ENCODE data around the gene SHISA8. TPM values are rescaled to one million over a fixed set of nuclear protein-coding genes. Genes with fewer than 3 reads are reported as not detected.

Gene SHISA8
- total RNA-seq, 2 experiments from 2014 or later: 0.74 TPM; not detected in 1

DNA sequence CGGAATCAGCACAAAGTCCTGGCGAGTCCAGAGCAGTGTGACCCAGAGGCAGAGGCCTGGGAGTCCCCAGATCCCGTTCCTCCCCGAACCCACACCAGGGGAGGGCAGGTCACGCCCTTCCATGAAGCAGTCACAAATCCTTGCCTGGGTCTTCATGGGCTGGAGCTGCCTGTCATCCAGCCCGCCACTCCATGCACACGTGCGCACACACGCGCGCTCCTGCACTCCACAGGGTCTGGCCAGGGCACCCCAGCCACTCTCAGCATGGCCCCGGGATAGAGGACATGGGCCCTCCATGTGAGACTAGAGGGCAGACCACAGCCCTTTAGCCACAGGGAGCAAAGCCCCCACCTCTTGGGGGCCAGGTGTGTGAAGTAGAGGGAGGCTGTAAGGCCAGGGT is 17.5 kb upstream of the SHISA8 start:
- peak overlapping the region; percentile 91 for H3K27ac ChIP-seq (ENCODE audit: low read depth, low read length, poor library complexity, severe bottlenecking)
- peak overlapping the region; percentile 64 for H3K4me2 ChIP-seq (ENCODE audit: low read length)
- no peaks in the 10 kb centered on the region for H4K20me1 ChIP-seq (ENCODE audit: insufficient read depth, low read length)
- no TSS peak for BruUV-seq (replicated peaks)
- peaks cover 96% of the 10 kb centered on the region for H3K4me1 ChIP-seq (ENCODE audit: insufficient read depth, low read length, poor library complexity, severe bottlenecking)
- DNase-seq (ENCODE audit: low spot score): no peak
- peaks cover 47% of the 10 kb centered on the region for H3K36me3 ChIP-seq (ENCODE audit: insufficient read depth, low read length)
- CTCF ChIA-PET (ENCODE audit: unreplicated experiment): no interaction called here
- H3K79me2 ChIP-seq (ENCODE audit: insufficient read depth, low read depth, low read length): peaks cover 3% of the 10 kb centered on the region; the same call in 1 of the 2 replicates
- POLR2A ChIA-PET: no interaction called here
- H3K9me2 ChIP-seq (ENCODE audit: insufficient read depth, low read length): no peaks in the 10 kb centered on the region
- H3K9me3 ChIP-seq (ENCODE audit: low read length): no peaks in the 10 kb centered on the region
- no peak for TF ChIP-seq EZH2phosphoT487 (IDR thresholded peaks at IDR 0.05; ENCODE audit: borderline replicate concordance, low read depth, low read length)
- TF ChIP-seq, protein P1, sequence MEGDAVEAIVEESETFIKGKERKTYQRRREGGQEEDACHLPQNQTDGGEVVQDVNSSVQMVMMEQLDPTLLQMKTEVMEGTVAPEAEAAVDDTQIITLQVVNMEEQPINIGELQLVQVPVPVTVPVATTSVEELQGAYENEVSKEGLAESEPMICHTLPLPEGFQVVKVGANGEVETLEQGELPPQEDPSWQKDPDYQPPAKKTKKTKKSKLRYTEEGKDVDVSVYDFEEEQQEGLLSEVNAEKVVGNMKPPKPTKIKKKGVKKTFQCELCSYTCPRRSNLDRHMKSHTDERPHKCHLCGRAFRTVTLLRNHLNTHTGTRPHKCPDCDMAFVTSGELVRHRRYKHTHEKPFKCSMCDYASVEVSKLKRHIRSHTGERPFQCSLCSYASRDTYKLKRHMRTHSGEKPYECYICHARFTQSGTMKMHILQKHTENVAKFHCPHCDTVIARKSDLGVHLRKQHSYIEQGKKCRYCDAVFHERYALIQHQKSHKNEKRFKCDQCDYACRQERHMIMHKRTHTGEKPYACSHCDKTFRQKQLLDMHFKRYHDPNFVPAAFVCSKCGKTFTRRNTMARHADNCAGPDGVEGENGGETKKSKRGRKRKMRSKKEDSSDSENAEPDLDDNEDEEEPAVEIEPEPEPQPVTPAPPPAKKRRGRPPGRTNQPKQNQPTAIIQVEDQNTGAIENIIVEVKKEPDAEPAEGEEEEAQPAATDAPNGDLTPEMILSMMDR (conservative IDR thresholded peaks at IDR 0.05; ENCODE audit: low read length): no peak
- no peak overlapping the region for H2AFZ ChIP-seq (ENCODE audit: low read length)
- no peak overlapping the region for H3K4me3 ChIP-seq (ENCODE audit: low read depth, low read length, poor library complexity, severe bottlenecking)
- intact Hi-C loops (cut with micrococcal nuclease; ENCODE audit: unreplicated experiment): no loop called here

- DNase-seq (ENCODE audit: low spot score): peak; percentile 86
- H3K27ac ChIP-seq (ENCODE audit: low read depth, low read length, poor library complexity, severe bottlenecking): peak overlapping the region; percentile 91
- H3K4me1 ChIP-seq (ENCODE audit: insufficient read depth, low read length, poor library complexity, severe bottlenecking): peaks cover 96% of the 10 kb centered on the region
- TF ChIP-seq, protein P1 (conservative IDR thresholded peaks at IDR 0.05; ENCODE audit: low read length): no peak
- no peak for TF ChIP-seq EZH2phosphoT487 (IDR thresholded peaks at IDR 0.05; ENCODE audit: borderline replicate concordance, low read depth, low read length)
- peak overlapping the region; percentile 11 for H3K4me3 ChIP-seq (ENCODE audit: low read depth, low read length, poor library complexity, severe bottlenecking)
- no peaks in the 10 kb centered on the region for H3K9me2 ChIP-seq (ENCODE audit: insufficient read depth, low read length)
- BruUV-seq (replicated peaks): TSS peak; percentile 34
- ChIA-PET CTCF (ENCODE audit: unreplicated experiment) (no interaction called here), POLR2A (no interaction called here)
- intact Hi-C loops (cut with micrococcal nuclease; ENCODE audit: unreplicated experiment): no loop called here
- H4K20me1 ChIP-seq (ENCODE audit: insufficient read depth, low read length): no peaks in the 10 kb centered on the region
- H2AFZ ChIP-seq (ENCODE audit: low read length): no peak overlapping the region
- H3K79me2 ChIP-seq (ENCODE audit: insufficient read depth, low read depth, low read length): peaks cover 3% of the 10 kb centered on the region; the same call in 1 of the 2 replicates
- no peaks in the 10 kb centered on the region for H3K9me3 ChIP-seq (ENCODE audit: low read length)
- peaks cover 41% of the 10 kb centered on the region for H3K36me3 ChIP-seq (ENCODE audit: insufficient read depth, low read length)
- H3K4me2 ChIP-seq (ENCODE audit: low read length): peak overlapping the region; percentile 64
Measured at GRCh38 chr22:41931701-41932269, 16.9 kb upstream of the SHISA8 start.

- H3K9me3 ChIP-seq (ENCODE audit: low read length): no peaks in the 10 kb centered on the region
- H2AFZ ChIP-seq (ENCODE audit: low read length): no peak overlapping the region
- H3K4me3 ChIP-seq (ENCODE audit: low read depth, low read length, poor library complexity, severe bottlenecking): no peak overlapping the region
- no peaks in the 10 kb centered on the region for H3K9me2 ChIP-seq (ENCODE audit: insufficient read depth, low read length)
- H3K79me2 ChIP-seq (ENCODE audit: insufficient read depth, low read depth, low read length): no peaks in the 10 kb centered on the region; the same call in 1 of the 2 replicates
- intact Hi-C loops (cut with micrococcal nuclease; ENCODE audit: unreplicated experiment): loop anchor here (5.0 kb wide), 1 partner anchor 107 kb away; no protein-coding TSS in a partner anchor
- H3K4me1 ChIP-seq (ENCODE audit: insufficient read depth, low read length, poor library complexity, severe bottlenecking): peaks cover 95% of the 10 kb centered on the region
- H4K20me1 ChIP-seq (ENCODE audit: insufficient read depth, low read length): no peaks in the 10 kb centered on the region
- DNase-seq (ENCODE audit: low spot score): peak; percentile 63
- H3K27ac ChIP-seq (ENCODE audit: low read depth, low read length, poor library complexity, severe bottlenecking): peak overlapping the region; percentile 76
- ChIA-PET POLR2A (interaction anchor here (3.0 kb wide), 1 partner anchor 18 kb away, joined by 9 read pairs; the partner anchor contains the start of gene CENPM), CTCF (ENCODE audit: unreplicated experiment) (no interaction called here)
- H3K36me3 ChIP-seq (ENCODE audit: insufficient read depth, low read length): peaks cover 31% of the 10 kb centered on the region; the same call in 1 of the 2 replicates
- BruUV-seq (replicated peaks): no TSS peak
- H3K4me2 ChIP-seq (ENCODE audit: low read length): peak overlapping the region; percentile 68
- no peak for TF ChIP-seq EZH2phosphoT487 (IDR thresholded peaks at IDR 0.05; ENCODE audit: borderline replicate concordance, low read depth, low read length)
- TF ChIP-seq, protein P1 (conservative IDR thresholded peaks at IDR 0.05; ENCODE audit: low read length): no peak
Measured at GRCh38 chr22:41929418-41929810, 14.5 kb upstream of the SHISA8 start.
